A549 (cell line): Measurements from ENCODE around the gene NALCN.

Source experiments
- BHLHE40 ChIP-seq: IDR thresholded peaks from 2 replicates; pipeline ENCODE4 v1.6.1; 2012; ENCODE audit warnings: low read depth, low read length, inconsistent platforms
- CEBPB ChIP-seq, 2 experiments: fragments of >200 bp in 1 of 2; sonication (Bioruptor Twin) in 1 of 2; formaldehyde crosslinking in 1 of 2; IDR thresholded peaks; 2 replicates each; pipeline ENCODE4 v1.6.1; 2012 to 2016
- EP300 ChIP-seq, 2 experiments: fragments of >200 bp; sonication (Bioruptor Twin); formaldehyde crosslinking; IDR thresholded peaks; 2 replicates in 1 of 2; 3 replicates in 1 of 2; pipeline ENCODE4 v1.6.1; 2016 to 2017
- KDM1A ChIP-seq: fragments of 200-600 bp; sonication (generic); IDR thresholded peaks from 2 replicates; pipeline ENCODE4 v1.6.1; 2016; ENCODE audit warnings: low read depth, mild to moderate bottlenecking
- PHF8 ChIP-seq: fragments of 200-600 bp; sonication (generic); IDR thresholded peaks from 2 replicates; pipeline ENCODE4 v1.6.1; 2016; ENCODE audit warnings: low read depth, mild to moderate bottlenecking, antibody characterized with exemption, moderate library complexity, borderline replicate concordance
- POLR2A ChIP-seq: IDR thresholded peaks from 2 replicates; pipeline ENCODE4 v1.6.1; 2012; ENCODE audit warnings: mild to moderate bottlenecking, low read length
- RAD21 ChIP-seq, 2 experiments: fragments of >200 bp in 1 of 2; sonication (Bioruptor Twin) in 1 of 2; formaldehyde crosslinking in 1 of 2; IDR thresholded peaks in 1 of 2; conservative IDR thresholded peaks in 1 of 2; 2 replicates in 1 of 2; 3 replicates in 1 of 2; pipeline ENCODE4 v1.6.1; 2012 to 2018; ENCODE audit warnings: inconsistent platforms in 1 of 2
- TF ChIP-seq, protein P1 (sequence below): fragments of >200 bp; sonication (Bioruptor Twin); formaldehyde crosslinking; IDR thresholded peaks from 3 replicates; pipeline ENCODE4 v1.5.1; 2016

DNA sequence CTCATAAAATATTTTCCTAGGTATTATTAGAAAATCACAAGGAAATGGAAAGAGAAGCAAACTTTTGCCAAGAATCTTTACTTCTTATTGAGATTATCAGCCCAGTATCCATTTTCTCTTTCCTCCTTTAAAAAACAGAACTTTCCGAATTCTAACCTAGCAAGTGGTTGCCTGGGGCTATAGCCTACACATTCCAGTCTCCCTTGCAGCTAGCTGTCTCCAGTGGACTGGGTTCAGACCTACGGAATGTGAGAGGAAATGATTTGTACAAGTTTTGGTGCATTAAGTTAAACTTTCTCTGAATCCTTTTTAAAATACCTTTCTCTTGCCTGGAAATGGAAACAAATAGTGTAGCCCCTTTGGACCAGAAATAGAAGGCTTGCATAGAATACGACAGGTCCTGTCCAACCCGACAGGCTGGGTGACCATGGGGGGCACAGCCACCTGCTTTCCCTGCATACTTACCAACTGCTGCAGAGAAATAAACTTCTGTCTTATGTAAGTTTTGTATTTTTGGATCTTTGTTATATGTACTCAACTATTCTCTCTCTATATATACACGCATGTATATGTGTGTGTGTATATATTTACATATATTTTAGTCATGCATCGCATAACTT lies 185.9 kb downstream of the NALCN start:
- TF ChIP-seq POLR2A (no peak), EP300 (IDR thresholded peaks at IDR 0.05) (no peak), KDM1A (no peak), CEBPB (IDR thresholded peaks at IDR 0.05) (no peak), RAD21 (conservative IDR thresholded peaks at IDR 0.05 in 1 of 2, IDR thresholded peaks at IDR 0.05 in 1 of 2) (no peak), BHLHE40 (no peak), PHF8 (no peak)
- TF ChIP-seq, protein P1, sequence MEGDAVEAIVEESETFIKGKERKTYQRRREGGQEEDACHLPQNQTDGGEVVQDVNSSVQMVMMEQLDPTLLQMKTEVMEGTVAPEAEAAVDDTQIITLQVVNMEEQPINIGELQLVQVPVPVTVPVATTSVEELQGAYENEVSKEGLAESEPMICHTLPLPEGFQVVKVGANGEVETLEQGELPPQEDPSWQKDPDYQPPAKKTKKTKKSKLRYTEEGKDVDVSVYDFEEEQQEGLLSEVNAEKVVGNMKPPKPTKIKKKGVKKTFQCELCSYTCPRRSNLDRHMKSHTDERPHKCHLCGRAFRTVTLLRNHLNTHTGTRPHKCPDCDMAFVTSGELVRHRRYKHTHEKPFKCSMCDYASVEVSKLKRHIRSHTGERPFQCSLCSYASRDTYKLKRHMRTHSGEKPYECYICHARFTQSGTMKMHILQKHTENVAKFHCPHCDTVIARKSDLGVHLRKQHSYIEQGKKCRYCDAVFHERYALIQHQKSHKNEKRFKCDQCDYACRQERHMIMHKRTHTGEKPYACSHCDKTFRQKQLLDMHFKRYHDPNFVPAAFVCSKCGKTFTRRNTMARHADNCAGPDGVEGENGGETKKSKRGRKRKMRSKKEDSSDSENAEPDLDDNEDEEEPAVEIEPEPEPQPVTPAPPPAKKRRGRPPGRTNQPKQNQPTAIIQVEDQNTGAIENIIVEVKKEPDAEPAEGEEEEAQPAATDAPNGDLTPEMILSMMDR, result no peak
